ENCODE results near the gene PLSCR3.
"Not testable (repeated sequence)": the region's sequence is repeated elsewhere in the genome, so short reads cannot be mapped to it uniquely, and the experiment has no call there.

PLSCR3 gene

GRCh38 chr17:7379134-7379533 is 15.2 kb downstream of the PLSCR3 start:
- no peak for DNase-seq

DNA sequence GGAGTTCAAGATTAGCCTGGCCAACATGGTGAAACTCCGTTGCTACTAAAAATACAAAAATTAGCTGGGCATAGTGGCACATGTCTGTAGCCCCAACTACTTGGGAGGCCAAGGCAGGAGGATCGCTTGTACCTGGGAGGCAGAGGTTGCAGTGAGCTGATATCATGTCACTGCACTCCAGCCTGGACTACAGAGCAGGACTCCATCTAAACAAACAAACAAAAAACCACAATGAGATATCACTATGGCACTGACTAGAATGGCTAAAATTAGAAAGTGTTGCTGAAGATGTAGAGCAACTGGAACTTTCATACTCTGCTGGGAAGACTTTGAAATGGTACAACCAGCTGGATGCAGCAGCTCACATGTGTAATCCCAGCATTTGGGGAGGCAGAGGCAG is 20.0 kb downstream of the PLSCR3 start:
- DNase-seq: no peak

DNA sequence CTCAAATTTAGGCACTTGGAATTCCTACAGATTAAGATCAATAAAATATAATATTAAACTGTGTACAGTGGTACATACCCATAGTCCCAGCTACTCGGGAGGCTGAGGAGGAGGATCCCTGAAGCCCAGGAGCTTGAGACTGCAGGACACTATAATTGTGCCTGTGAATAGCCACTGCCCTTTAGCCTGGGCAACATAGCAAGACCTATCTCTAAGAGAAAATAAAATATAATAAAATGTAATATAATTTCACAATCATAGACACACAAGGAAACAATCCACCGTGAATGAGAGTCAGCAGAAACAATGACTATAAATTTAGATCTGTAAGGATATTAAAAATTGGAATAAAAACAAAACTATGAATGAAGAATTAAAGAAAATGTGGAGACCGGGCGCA is 23.5 kb downstream of the PLSCR3 start:
- DNase-seq: no peak

- DNase-seq: no peak
Observed at GRCh38 chr17:7369825-7370224, 24.5 kb downstream of the PLSCR3 start.

- DNase-seq: not testable (repeated sequence)
Observed at GRCh38 chr17:7368599-7368994, 25.7 kb downstream of the PLSCR3 start.

DNA sequence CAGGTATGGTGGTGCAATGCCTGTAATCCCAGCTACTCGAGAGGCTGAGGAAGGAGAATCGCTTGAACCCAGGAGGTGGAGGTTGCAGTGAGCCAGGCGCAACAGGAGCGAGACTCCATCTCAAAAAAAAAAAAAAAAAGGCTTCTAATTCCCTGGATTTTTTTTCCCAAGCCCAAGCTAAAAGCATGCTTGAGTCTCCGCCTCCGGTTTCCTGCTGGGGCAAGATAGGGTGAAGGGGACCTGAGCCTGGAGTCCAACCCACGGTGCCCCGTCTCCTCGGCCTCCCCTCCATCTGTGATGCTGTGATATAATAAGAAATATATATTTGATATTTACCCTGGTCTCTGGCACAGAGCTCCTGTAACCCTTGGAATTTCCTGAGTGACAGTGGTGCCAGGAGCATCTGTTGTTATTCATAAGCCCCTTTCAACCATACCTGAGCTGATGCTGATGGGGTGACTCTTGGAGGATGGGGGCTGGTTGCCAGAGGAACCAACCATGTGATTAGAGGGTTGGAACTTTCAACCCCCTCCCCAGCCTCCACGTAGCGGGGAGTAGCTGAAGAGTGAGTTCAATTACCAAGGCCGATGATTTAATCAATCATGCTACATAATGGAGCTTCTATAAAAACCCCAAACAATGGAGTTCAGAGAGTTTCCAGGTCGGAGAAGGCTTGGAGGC is 26.3 kb downstream of the PLSCR3 start:
- DNase-seq: no peak

- no peak for DNase-seq
Observed at GRCh38 chr17:7367083-7367482, 27.2 kb downstream of the PLSCR3 start.

DNA sequence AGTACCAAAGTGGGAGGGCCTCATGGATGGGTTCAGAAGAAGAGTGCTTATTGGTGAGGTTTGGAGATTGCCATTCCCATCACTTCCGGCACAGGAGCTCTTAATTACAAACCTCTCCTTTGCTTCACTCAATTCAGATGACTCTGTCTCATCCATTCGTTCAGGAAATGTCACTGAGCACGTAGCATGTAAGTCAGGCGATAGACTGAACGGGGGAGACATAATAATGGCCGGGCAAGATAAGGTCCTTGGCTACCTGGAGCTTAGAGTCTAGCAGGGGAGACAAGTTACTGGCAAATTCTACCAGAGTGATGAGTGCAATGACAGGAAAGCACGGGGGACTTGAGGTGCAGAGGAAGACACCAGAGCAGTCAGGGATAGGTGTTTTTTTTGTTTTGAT is 28.4 kb downstream of the PLSCR3 start:
- DNase-seq: not testable (repeated sequence)

GRCh38 chr17:7363311-7363710 is 31.0 kb downstream of the PLSCR3 start:
- DNase-seq: no peak

DNA sequence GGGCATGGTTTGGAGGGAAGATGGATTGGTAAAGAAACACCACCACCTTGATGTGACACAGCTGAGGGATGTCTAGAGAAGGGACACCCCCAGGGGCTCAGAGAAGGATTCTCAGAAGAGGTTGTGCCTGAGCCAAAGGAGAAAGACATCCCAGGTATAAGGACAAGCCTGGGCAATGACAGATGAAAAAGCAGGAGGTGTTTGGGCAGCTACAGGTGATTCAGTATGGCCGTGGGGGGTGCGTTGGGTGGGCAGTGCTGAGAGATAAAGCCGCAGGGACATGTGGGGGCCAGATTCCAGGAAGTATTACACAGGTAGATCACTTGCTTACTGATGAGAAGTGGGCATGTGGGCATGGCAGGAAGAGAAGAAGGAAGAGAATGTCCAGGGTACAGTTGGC is 32.4 kb downstream of the PLSCR3 start:
- DNase-seq: no peak

- DNase-seq: no peak
Observed at GRCh38 chr17:7357381-7357780, 36.9 kb downstream of the PLSCR3 start.

- no peak for DNase-seq
Observed at GRCh38 chr17:7356756-7357155, 37.6 kb downstream of the PLSCR3 start.

DNA sequence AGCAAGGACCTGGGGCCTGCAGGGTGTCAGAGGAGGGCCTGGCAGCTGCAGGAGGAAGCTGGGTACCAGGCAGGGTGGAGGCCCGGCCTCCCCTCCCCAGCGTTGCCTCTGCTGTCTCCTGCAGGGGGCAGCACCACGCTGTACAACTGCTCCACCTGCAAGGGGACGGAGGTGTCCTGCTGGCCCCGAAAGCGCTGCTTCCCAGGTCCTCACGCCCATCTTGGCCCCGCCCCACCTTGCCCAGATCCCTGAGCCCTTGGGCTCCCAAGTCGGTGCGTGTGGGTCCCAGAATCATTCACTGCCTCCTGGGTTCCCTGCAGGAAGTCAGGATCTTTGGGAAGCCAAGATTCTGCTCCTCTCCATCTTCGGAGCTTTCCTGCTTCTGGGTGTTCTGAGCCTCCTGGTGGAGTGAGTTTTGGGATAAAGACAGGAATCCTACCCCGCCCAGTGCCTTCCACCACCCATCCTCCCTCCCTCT is 38.2 kb downstream of the PLSCR3 start:
- DNase-seq: no peak

DNA sequence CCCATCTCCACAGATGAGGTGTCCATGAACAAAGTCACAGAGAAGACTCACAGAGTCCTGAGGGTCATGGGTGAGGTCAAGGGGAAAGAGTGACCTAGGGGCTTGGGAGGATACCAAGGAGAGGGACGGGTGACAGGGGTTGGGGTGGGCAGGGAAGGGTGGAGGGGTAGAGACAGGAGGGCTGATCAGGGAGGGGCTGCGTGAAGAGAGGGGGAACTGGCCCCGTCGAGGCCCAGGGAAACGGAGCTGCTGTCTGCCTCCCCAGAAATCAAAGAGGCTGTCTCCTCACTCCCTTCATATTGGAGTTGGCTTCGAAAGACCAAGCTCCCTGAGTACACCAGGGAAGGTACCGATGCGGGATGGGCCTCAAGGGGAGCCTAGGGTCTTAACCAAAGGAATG is 38.8 kb downstream of the PLSCR3 start:
- DNase-seq: no peak

- DNase-seq: no peak
Observed at GRCh38 chr17:7355053-7355452, 39.3 kb downstream of the PLSCR3 start, which contains the start of gene TMEM95. Gene TMEM95, plus strand, starts transcription at chr17:7355156. Its CDS starts 49 bp downstream, at chr17:7355205.

- DNase-seq: no peak
Observed at GRCh38 chr17:7354262-7354843, 40.0 kb downstream of the PLSCR3 start.

- DNase-seq: no peak
Observed at GRCh38 chr17:7352910-7353635, 41.3 kb downstream of the PLSCR3 start.

- DNase-seq: no peak
Observed at GRCh38 chr17:7352503-7352889, 41.8 kb downstream of the PLSCR3 start.

DNA sequence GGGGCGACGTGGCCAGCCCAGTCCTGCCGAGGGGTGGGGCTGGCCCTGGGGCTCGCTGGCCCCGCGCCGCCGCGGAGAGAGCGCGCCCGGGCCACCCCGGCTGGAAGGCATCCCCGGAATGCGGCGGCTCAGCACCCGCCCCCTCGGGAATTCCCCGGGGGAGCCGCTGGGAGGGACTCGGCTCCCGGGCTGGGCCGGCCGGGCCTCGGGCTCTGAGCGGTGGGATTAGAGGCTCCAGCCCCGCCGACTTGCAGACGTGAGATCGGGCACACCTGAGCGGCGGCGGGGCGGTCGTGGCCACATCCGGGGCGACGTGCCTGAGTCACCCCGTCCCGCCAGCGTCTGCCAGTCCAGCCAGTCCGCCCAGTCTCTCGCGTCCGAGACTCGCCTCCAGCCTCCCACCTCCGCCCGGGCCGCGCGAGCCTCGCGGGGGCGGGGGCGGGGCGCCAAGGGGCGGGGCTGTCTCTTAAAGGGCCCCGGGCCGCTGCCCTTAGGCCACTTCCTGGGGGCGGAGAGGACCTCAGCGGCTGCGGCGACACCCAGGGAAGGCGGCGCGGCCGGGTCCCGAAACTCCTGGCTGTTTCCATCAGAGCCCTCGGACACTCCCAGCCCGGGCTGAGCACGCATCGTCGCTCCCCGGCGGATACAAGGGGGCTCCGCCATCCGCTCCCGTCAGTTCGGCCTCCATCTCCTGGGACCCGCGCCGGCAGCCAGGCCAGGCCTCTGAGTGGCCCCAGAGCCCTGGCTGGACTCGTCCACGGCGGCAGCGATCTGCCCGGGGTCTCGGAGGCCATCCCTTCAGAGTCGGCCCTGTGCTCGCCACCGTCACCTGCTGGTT is 42.4 kb downstream of the PLSCR3 start, which contains the start of gene KCTD11:
Gene KCTD11 (plus strand): TSS at position 498 of the 838 bp plus-strand sequence.
- DNase-seq: no peak

DNA sequence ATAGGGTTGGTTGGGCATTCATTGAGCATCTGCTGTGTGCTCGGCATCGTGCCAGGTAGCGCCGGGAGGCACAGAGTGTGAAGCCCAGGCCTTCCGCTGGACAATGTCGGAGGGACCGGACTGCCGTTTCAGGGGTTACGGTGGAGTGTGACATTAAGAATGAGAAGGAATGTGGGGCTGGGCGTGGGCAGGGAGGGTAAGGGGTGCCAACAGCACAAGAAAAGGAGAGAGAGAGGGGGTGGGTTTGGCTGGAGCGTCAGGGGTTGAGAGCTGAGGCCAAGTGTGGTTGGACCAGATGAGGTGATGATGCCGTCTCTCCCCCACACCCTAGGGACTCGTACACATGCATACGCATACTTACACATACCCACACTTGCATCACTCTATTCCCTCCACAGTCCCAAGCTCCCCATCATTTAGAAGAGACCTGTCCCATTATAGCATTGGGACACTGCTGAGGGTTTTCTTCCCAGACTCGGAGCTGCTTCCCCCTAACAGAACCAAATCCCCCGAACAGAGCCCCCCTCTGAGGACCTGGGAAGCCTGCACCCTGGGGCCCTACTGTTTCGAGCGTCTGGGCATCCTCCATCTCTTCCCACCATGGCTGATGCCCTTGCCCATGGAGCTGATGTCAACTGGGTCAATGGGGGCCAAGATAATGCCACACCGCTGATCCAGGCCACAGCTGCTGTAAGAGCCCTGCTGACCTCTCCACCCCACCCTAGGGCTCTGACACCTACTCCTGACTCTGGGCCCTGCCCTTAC is 45.7 kb downstream of the PLSCR3 start:
- DNase-seq: no peak

GRCh38 chr17:7347630-7348477 is 46.5 kb downstream of the PLSCR3 start:
- no peak for DNase-seq

All from NCI-H2081 treated with DMSO at 0.1 percent for 48 hours (cell line).